CD14-positive monocyte (primary cell): ENCODE measurements around the gene GAK. TPM values are rescaled to one million over a fixed set of nuclear protein-coding genes. Genes with fewer than 3 reads are reported as not detected.

ENCODE experiments used
- DNase-seq, 3 donors: peaks; one replicate each; pipeline ENCODE4 v3.0.0-alpha.2; 2011 to 2022
- H2AFZ ChIP-seq: 2 replicates; pipeline ENCODE4 v1.6.0; 2012; ENCODE audit warnings: mild to moderate bottlenecking, low read depth, low read length, inconsistent platforms; ENCODE audit not compliant: insufficient read depth, poor library complexity, severe bottlenecking
- H3K27ac ChIP-seq, 2 donors: 1 replicate in 1 of 2; 2 replicates in 1 of 2; pipeline ENCODE4 v1.5.1; 2012 to 2013; ENCODE audit warnings: low read length in 2 of 2, control low read depth in 1 of 2, inconsistent platforms in 1 of 2, low read depth in 1 of 2, mild to moderate bottlenecking in 1 of 2
- H3K27me3 ChIP-seq, 2 donors: one replicate each; pipeline versions ENCODE4 v1.6.0 to v1.6.1; 2011 to 2013; ENCODE audit warnings: low read length in 2 of 2; ENCODE audit not compliant: control insufficient read depth in 2 of 2, insufficient read depth in 2 of 2
- H3K36me3 ChIP-seq, 2 donors: replicated peaks in 1 of 2; 1 replicate in 1 of 2; 2 replicates in 1 of 2; pipeline versions ENCODE4 v1.5.1 to v1.6.1; 2012 to 2013; ENCODE audit warnings: low read length in 2 of 2, control low read depth in 1 of 2, inconsistent platforms in 1 of 2, mild to moderate bottlenecking in 1 of 2; ENCODE audit not compliant: insufficient read depth in 2 of 2, control insufficient read depth in 1 of 2
- H3K4me1 ChIP-seq, 2 donors: 1 replicate in 1 of 2; 2 replicates in 1 of 2; pipeline versions ENCODE4 v1.5.1 to v1.6.1; 2012 to 2013; ENCODE audit warnings: low read length in 2 of 2, control low read depth in 1 of 2, inconsistent platforms in 1 of 2, mild to moderate bottlenecking in 1 of 2, moderate library complexity in 1 of 2; ENCODE audit not compliant: insufficient read depth in 2 of 2, control insufficient read depth in 1 of 2
- H3K4me2 ChIP-seq: replicated peaks from 2 replicates; pipeline ENCODE3; 2012; ENCODE audit warnings: low read length, moderate library complexity, mild to moderate bottlenecking; ENCODE audit not compliant: poor library complexity, severe bottlenecking; ENCODE audit errors: extremely low read depth
- H3K4me3 ChIP-seq, 3 experiments: fragments of 200-600 bp in 1 of 3; sonication (generic) in 1 of 3; replicated peaks in 1 of 3; 1 replicate in 2 of 3; 2 replicates in 1 of 3; pipeline ENCODE4 v1.5.1; 2011 to 2013; ENCODE audit warnings: low read length in 3 of 3, mild to moderate bottlenecking in 3 of 3, control low read depth in 2 of 3, low read depth in 2 of 3, inconsistent platforms in 1 of 3, moderate library complexity in 1 of 3
- H3K79me2 ChIP-seq: 2 replicates; pipeline ENCODE4 v1.6.0; 2012; ENCODE audit warnings: mild to moderate bottlenecking, control low read depth, inconsistent platforms, low read length, moderate library complexity; ENCODE audit not compliant: insufficient read depth
- H3K9ac ChIP-seq: 2 replicates; pipeline ENCODE4 v1.6.0; 2017; ENCODE audit warnings: low read length, mild to moderate bottlenecking; ENCODE audit not compliant: insufficient read depth, poor library complexity, severe bottlenecking
- H3K9me3 ChIP-seq, 2 donors: replicated peaks in 1 of 2; 1 replicate in 1 of 2; 2 replicates in 1 of 2; pipeline versions ENCODE4 v1.5.1 to v1.6.1; 2012 to 2013; ENCODE audit warnings: low read length in 2 of 2, control low read depth in 1 of 2; ENCODE audit not compliant: control insufficient read depth in 1 of 2, insufficient read depth in 1 of 2
- H4K20me1 ChIP-seq: 2 replicates; pipeline ENCODE4 v1.6.0; 2012; ENCODE audit warnings: mild to moderate bottlenecking, low read length, control low read depth, moderate library complexity; ENCODE audit not compliant: insufficient read depth
- H3K27ac Mint-ChIP-seq, 7 donors: one replicate each; pipeline ENCODE4 v1.8.0; 2020; ENCODE audit warnings: mild to moderate bottlenecking in 7 of 7, mixed read lengths in 7 of 7, moderate library complexity in 6 of 7, inconsistent platforms in 2 of 7
- H3K27me3 Mint-ChIP-seq, 3 donors: one replicate each; pipeline ENCODE4 v1.8.0; 2021 to 2022; ENCODE audit warnings: low read depth in 3 of 3, mild to moderate bottlenecking in 3 of 3, mixed read lengths in 3 of 3, moderate library complexity in 3 of 3, inconsistent platforms in 1 of 3
- H3K36me3 Mint-ChIP-seq, 2 donors: one replicate each; pipeline ENCODE4 v1.8.0; 2020; ENCODE audit warnings: mixed read lengths in 2 of 2, inconsistent platforms in 1 of 2, mild to moderate bottlenecking in 1 of 2
- H3K4me1 Mint-ChIP-seq: one replicate; pipeline ENCODE4 v1.8.0; 2020; ENCODE audit warnings: mild to moderate bottlenecking, mixed read lengths
- H3K4me3 Mint-ChIP-seq, 2 donors: one replicate each; pipeline ENCODE4 v1.8.0; 2020; ENCODE audit warnings: mild to moderate bottlenecking in 2 of 2, mixed read lengths in 2 of 2, moderate library complexity in 1 of 2
- H3K9me3 Mint-ChIP-seq, 7 donors: one replicate each; pipeline ENCODE4 v1.8.0; 2020 to 2022; ENCODE audit warnings: mixed read lengths in 7 of 7, mild to moderate bottlenecking in 6 of 7, moderate library complexity in 6 of 7, inconsistent platforms in 2 of 7
- WGBS: methylation state at CpG from one replicate; pipeline ENCODE4 v1.1.5; 2013; ENCODE audit warnings: missing lambda C conversion rate; ENCODE audit not compliant: insufficient coverage; 5-methylcytosine and 5-hydroxymethylcytosine counted together
- intact Hi-C, 2 donors: fragments of 100-400 bp; cut with micrococcal nuclease; formaldehyde crosslinking; loops; one replicate each; pipeline versions ENCODE4 v1.15.0 to v1.15.1; 2023
- polyA plus RNA-seq, 3 donors: library from polyadenylated mRNA; depleted of rRNA in 1 of 3; unstranded in 2 of 3; stranded (reverse) in 1 of 3; fragments of 300-500 nt in 2 of 3; fragments of >200 nt in 1 of 3; fragmentation: Illumina TruSeq in 2 of 3; gene quantifications; 1 replicate in 2 of 3; 2 replicates in 1 of 3; pipeline ENCODE4 v1.2.3, GENCODE V29; 2012 to 2021
- TF ChIP-seq, protein P1 (sequence below): fragments of 200-600 bp; IDR thresholded peaks from one replicate; pipeline ENCODE4 v1.8.0; 2022; ENCODE audit warnings: antibody characterized with exemption, mild to moderate bottlenecking

Gene GAK
- polyA plus RNA-seq, 3 donors: 40.3 to 88.7 (median 54.9) TPM

DNA sequence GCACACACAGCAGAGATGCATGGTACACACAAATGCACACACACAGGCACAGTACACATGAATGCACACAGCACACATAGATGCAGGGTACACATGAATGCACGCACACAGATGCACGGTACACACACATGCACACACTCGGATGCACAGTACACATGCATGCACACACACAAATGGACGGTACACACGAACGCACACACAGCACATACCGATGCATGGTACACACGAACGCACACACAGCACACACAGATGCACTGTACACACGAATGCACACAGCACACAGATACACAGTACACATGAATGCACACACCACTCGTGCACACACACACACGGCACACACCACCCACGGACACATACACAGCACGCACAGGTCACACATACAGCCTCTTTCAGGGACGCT, 62.3 kb downstream of the GAK start:
- Mint-ChIP-seq H3K27ac (no peak overlapping the region), H3K27me3 (peaks cover 0 to 2% (median 0%) of the 10 kb centered on the region in 3 donors), H3K4me3 (no peak overlapping the region), H3K36me3 (peaks cover 76 to 93% of the 10 kb centered on the region in 2 donors), H3K9me3 (peaks cover 0 to 12% (median 2%) of the 10 kb centered on the region in 7 donors), H3K4me1 (no peaks in the 10 kb centered on the region)
- peaks cover 0 to 4% of the 10 kb centered on the region in 2 donors for H3K9me3 ChIP-seq
- H3K4me2 ChIP-seq: no peak overlapping the region
- no peaks in the 10 kb centered on the region for H3K27me3 ChIP-seq
- intact Hi-C loops: no loop called here
- H3K36me3 ChIP-seq: peaks cover 92 to 100% of the 10 kb centered on the region in 2 donors
- H3K4me1 ChIP-seq: no peaks in the 10 kb centered on the region
- TF ChIP-seq, protein P1, sequence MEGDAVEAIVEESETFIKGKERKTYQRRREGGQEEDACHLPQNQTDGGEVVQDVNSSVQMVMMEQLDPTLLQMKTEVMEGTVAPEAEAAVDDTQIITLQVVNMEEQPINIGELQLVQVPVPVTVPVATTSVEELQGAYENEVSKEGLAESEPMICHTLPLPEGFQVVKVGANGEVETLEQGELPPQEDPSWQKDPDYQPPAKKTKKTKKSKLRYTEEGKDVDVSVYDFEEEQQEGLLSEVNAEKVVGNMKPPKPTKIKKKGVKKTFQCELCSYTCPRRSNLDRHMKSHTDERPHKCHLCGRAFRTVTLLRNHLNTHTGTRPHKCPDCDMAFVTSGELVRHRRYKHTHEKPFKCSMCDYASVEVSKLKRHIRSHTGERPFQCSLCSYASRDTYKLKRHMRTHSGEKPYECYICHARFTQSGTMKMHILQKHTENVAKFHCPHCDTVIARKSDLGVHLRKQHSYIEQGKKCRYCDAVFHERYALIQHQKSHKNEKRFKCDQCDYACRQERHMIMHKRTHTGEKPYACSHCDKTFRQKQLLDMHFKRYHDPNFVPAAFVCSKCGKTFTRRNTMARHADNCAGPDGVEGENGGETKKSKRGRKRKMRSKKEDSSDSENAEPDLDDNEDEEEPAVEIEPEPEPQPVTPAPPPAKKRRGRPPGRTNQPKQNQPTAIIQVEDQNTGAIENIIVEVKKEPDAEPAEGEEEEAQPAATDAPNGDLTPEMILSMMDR: no peak
- no peak for DNase-seq
- H2AFZ ChIP-seq: no peak overlapping the region
- H3K79me2 ChIP-seq: no peaks in the 10 kb centered on the region
- H3K27ac ChIP-seq: no peak overlapping the region
- H3K9ac ChIP-seq: no peak overlapping the region
- WGBS: 96% methylated on average over 15 of the region's 15 CpGs
- peaks cover 33% of the 10 kb centered on the region for H4K20me1 ChIP-seq
- H3K4me3 ChIP-seq: no peak overlapping the region

DNA sequence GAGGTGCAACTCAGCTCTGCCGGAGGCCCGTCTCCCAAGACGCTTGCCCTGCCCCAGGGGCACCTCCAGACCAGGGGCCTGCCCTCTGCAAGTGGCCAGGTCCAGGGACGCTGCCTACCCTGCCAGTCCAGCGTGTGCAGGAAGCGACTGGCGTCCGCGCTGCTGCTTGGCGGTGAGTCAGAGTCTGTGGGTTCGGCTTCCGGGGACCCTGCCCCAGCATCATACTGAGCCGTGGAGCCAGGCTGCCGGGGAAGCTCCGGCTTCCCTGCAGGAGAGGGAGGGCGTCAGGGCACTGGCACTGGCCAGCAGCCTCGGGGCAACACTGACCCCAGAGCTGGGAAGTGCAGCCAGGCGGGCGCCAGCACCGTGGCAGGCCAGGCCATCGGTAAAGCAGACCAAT, 63.7 kb downstream of the GAK start:
- no peak overlapping the region for H3K9ac ChIP-seq
- no peaks in the 10 kb centered on the region for H3K4me1 Mint-ChIP-seq

More for the DNA sequence above, 63.7 kb downstream of the GAK start:
- Histone ChIP-seq H3K4me1 (no peaks in the 10 kb centered on the region), H3K27ac (no peak overlapping the region), H2AFZ (no peak overlapping the region), H3K9me3 (peaks cover 0 to 4% of the 10 kb centered on the region in 2 donors), H3K4me3 (no peak overlapping the region), H3K4me2 (no peak overlapping the region), H4K20me1 (peaks cover 33% of the 10 kb centered on the region), H3K36me3 (peaks cover 92 to 100% of the 10 kb centered on the region in 2 donors), H3K79me2 (no peaks in the 10 kb centered on the region), H3K27me3 (no peaks in the 10 kb centered on the region)
- H3K27ac Mint-ChIP-seq: no peak overlapping the region
- TF ChIP-seq, protein P1: no peak
- 96% methylated on average over 21 of the region's 21 CpGs for WGBS
- peaks cover 73 to 93% of the 10 kb centered on the region in 2 donors for H3K36me3 Mint-ChIP-seq
- H3K4me3 Mint-ChIP-seq: no peak overlapping the region
- intact Hi-C loops: no loop called here
- H3K27me3 Mint-ChIP-seq: peaks cover 0 to 2% (median 0%) of the 10 kb centered on the region in 3 donors
- peaks cover 0 to 12% (median 2%) of the 10 kb centered on the region in 7 donors for H3K9me3 Mint-ChIP-seq
- no peak for DNase-seq
